ENCODE measurements around the gene GHRHR.

GRCh38 chr7:30996883-30997282, 33.1 kb downstream of the GHRHR start:
- no peak for TF ChIP-seq GATA2 (IDR thresholded peaks at IDR 0.05; ENCODE audit: low read depth, low read length)
- no peak for TF ChIP-seq GATA3 (IDR thresholded peaks at IDR 0.05; ENCODE audit: low read depth, low read length)

Measured in SH-SY5Y (cell line).